ENCODE results near the gene C2CD2.

Gene C2CD2

DNA sequence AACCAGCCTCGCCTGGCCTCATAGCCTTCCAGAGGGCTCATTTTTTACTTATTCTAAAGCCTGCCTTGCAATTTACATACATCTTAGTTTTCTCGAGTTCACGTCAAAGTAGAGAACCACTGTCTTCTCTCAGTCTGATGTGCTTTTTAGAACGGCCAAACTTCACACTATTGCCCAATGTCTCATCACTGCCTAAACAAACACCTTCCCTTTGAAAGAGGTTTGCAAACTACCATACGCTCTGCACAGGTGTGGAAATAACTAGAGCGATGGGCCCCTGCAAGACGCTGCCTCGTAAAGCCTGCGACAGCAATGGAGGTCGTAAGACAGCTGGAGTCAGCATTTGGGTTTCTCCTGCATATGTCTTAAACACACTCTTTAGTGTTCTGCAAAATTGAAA lies 97.2 kb downstream of the C2CD2 start:
- no peaks in the 10 kb centered on the region for H3K27me3 Mint-ChIP-seq (ENCODE audit: low read depth, poor library complexity)
- no peak for DNase-seq
- no peaks in the 10 kb centered on the region for H3K9me3 Mint-ChIP-seq
- H3K4me1 Mint-ChIP-seq: peaks cover 19% of the 10 kb centered on the region
- H3K27ac Mint-ChIP-seq: peak overlapping the region; percentile 26
- H3K4me3 Mint-ChIP-seq: no peak overlapping the region
- H3K36me3 Mint-ChIP-seq (ENCODE audit: low read depth): peaks cover 38% of the 10 kb centered on the region
- TF ChIP-seq, protein P1, sequence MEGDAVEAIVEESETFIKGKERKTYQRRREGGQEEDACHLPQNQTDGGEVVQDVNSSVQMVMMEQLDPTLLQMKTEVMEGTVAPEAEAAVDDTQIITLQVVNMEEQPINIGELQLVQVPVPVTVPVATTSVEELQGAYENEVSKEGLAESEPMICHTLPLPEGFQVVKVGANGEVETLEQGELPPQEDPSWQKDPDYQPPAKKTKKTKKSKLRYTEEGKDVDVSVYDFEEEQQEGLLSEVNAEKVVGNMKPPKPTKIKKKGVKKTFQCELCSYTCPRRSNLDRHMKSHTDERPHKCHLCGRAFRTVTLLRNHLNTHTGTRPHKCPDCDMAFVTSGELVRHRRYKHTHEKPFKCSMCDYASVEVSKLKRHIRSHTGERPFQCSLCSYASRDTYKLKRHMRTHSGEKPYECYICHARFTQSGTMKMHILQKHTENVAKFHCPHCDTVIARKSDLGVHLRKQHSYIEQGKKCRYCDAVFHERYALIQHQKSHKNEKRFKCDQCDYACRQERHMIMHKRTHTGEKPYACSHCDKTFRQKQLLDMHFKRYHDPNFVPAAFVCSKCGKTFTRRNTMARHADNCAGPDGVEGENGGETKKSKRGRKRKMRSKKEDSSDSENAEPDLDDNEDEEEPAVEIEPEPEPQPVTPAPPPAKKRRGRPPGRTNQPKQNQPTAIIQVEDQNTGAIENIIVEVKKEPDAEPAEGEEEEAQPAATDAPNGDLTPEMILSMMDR (IDR thresholded peaks at IDR 0.05): no peak

DNA sequence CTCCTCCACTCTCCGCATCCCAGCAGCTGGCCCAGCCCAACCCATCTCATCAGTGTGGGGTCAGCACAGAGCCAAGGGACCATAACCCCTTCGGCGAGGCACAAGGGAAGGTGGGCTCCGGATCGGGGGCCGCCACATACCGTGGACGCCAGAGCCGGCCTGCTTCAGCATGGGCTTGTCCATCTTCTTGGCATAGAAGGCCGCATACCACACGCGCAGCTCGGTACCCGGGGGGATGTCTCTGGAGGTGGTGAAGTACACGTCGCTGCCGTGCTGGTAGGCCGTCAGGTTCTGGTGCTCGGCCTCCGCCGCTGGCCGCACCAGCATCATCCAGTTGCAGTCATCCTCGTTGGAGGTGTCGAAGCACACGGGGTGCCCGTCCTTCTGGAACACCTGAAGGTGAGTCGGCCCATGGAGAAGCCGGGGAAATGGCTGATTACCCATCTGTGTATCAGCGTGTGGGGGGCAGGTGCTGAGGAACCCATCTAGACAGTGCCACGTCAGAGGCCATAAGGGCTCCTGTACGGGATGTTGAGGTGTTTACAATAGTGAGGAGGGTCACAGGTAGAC lies 99.3 kb downstream of the C2CD2 start:
- Mint-ChIP-seq H3K27ac (no peak overlapping the region), H3K9me3 (no peaks in the 10 kb centered on the region), H3K36me3 (ENCODE audit: low read depth) (peaks cover 52% of the 10 kb centered on the region), H3K4me3 (no peak overlapping the region), H3K4me1 (peaks cover 16% of the 10 kb centered on the region), H3K27me3 (ENCODE audit: low read depth, poor library complexity) (no peaks in the 10 kb centered on the region)
- TF ChIP-seq, protein P1 (IDR thresholded peaks at IDR 0.05): no peak
- no peak for DNase-seq

DNA sequence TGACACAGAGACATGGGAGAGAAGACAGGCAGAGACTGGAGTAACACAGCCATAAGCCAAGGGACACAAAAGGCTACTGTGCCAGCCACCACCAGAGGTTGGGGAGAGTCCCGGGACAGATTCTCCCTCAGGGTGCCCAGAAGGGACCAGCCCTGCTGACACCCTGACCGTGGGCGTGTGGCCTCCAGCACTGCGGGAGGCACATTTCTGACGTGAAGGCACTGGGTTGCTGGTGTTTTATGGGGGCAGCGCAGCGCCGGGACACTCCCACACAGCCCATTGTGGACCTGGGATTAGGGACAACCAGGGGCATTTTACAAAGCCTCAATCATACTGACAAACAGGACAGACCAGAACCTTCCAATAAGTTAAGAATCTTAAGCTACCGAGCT lies 100.9 kb downstream of the C2CD2 start:
- TF ChIP-seq, protein P1 (IDR thresholded peaks at IDR 0.05): no peak
- DNase-seq: no peak
- peaks cover 56% of the 10 kb centered on the region for H3K36me3 Mint-ChIP-seq (ENCODE audit: low read depth)
- H3K9me3 Mint-ChIP-seq: no peaks in the 10 kb centered on the region
- H3K4me1 Mint-ChIP-seq: peaks cover 16% of the 10 kb centered on the region
- no peak overlapping the region for H3K4me3 Mint-ChIP-seq
- H3K27me3 Mint-ChIP-seq (ENCODE audit: low read depth, poor library complexity): no peaks in the 10 kb centered on the region
- peak overlapping the region; percentile 59 for H3K27ac Mint-ChIP-seq

DNA sequence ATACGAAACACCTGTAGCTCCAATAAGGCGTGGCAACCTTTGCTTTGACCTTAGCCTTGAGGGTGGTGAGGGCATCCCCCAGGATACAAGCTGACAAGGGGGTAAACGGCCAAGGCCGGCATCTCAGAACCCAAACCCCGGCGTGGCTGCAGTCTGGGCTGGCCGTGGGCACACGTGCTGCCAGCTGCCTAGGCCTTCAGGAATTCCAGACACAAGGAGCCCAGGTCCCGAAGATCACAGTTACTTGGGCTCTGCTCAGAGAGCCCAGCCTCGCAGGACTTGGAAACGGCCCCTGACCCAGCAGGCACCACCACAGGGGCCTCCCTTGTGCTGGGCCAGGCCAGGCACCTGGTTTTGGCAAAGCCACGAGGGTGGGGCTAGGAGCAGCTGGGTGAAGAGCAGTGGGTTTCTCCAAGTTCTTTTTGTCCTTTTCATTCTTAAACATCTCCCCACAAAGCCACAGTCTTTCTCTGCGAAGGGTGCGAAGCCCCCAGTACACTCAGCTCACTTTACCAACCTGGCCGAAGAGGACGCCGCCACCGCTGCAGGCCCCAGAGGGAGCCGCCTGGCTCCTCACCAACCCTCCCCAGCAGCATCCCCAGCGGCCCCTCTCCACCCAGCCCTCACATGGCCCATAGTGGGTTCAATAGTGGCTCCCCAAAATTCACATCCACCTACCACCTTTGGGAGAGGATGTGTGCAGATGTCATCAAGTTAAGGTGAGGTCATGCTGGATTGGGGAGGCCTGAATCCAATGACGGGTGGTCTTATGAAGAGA lies 101.5 kb downstream of the C2CD2 start:
- H3K4me1 Mint-ChIP-seq: peaks cover 16% of the 10 kb centered on the region
- no peaks in the 10 kb centered on the region for H3K27me3 Mint-ChIP-seq (ENCODE audit: low read depth, poor library complexity)
- DNase-seq: no peak
- peaks cover 51% of the 10 kb centered on the region for H3K36me3 Mint-ChIP-seq (ENCODE audit: low read depth)
- TF ChIP-seq, protein P1 (IDR thresholded peaks at IDR 0.05): no peak
- H3K4me3 Mint-ChIP-seq: no peak overlapping the region
- peak overlapping the region; percentile 59 for H3K27ac Mint-ChIP-seq
- H3K9me3 Mint-ChIP-seq: no peaks in the 10 kb centered on the region

DNA sequence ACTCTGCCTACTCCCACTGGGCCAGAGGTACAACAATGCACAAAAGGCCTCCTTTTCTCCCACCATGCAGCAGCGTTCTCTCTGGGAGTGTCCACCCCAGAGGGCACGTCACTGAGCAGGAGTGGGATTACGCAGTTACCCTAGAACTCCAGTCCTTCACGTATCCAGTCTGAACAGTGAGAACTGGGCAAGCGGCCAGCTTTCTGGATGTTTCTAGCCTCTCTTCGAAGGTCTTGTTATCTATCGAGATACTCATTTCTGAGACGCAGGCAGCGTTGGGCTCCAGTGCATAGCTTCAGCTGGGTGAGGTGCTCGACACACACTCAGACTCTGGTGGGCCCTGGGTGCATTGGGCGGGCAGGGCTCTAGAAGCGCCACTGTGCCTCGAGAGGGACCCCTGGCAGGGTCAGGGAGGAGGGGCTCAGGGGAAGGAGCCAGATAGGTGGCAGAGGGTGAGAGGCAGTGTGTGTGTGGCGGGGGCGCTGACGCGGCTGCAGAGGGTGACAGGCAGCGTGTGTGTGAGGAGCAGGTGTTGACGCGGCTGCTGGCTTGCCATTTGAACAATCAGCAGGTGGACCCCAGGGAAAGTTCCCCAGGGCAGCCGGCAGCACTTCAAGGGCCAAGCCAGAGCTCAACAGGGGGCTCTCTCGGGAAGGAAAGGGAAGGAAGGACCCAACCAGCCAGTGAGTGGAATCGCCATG lies 102.6 kb downstream of the C2CD2 start:
- Mint-ChIP-seq H3K4me3 (no peak overlapping the region), H3K36me3 (ENCODE audit: low read depth) (peaks cover 41% of the 10 kb centered on the region), H3K27me3 (ENCODE audit: low read depth, poor library complexity) (no peaks in the 10 kb centered on the region), H3K9me3 (no peaks in the 10 kb centered on the region), H3K27ac (peak overlapping the region; percentile 42), H3K4me1 (peaks cover 22% of the 10 kb centered on the region)
- TF ChIP-seq, protein P1 (IDR thresholded peaks at IDR 0.05): no peak
- DNase-seq: no peak
